ENCODE measurements around the gene ADGRV1.

DNA sequence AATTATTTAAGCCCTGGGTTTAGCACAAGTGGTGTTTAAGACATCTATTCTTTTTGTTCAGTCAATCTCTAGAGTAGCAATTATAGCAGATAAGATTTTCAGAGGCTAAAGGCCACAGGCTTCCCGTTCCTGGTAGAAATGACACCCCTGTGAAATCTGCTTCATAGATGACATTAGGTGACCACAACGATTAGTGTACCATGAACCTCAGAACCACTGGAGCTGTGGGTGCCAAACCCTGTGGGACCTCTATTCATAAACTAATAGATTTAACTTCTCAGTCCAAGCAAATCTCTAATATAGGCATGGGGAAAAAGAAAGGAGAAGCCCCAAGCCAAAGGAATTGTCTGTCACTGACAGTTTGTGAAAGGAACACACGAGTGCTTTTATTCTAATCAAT is 617.1 kb downstream of the ADGRV1 start:
- TF ChIP-seq CTCF (IDR thresholded peaks at IDR 0.05) (no peak), ZFX (IDR thresholded peaks at IDR 0.05; ENCODE audit: borderline replicate concordance) (no peak)

Measured in 22Rv1 (cell line).